Uterus (tissue), 2 donors: ENCODE data around the gene TCF3.
"Not testable (repeated sequence)": the region's sequence is repeated elsewhere in the genome, so short reads cannot be mapped to it uniquely, and the experiment has no call there.

ENCODE experiments used
- CTCF ChIP-seq, 4 experiments: fragments of 200-600 bp in 2 of 4; fragments of 450-650 bp in 2 of 4; sonication (generic) in 2 of 4; IDR thresholded peaks; one replicate each; pipeline ENCODE4 v1.5.1; 2016 to 2019; ENCODE audit warnings: antibody characterized with exemption in 4 of 4, mild to moderate bottlenecking in 2 of 4, moderate library complexity in 1 of 4
- POLR2A ChIP-seq, 2 donors: fragments of 450-650 bp; IDR thresholded peaks; one replicate each; pipeline ENCODE4 v1.6.1; 2016; ENCODE audit warnings: antibody characterized with exemption in 2 of 2, mild to moderate bottlenecking in 1 of 2, moderate library complexity in 1 of 2

- not testable (repeated sequence) for TF ChIP-seq POLR2A, CTCF (IDR thresholded peaks at IDR 0.05)
Measured at GRCh38 chr19:1663227-1663626, 10.8 kb upstream of the TCF3 start.
